Ascending aorta (tissue), 2 donors: ENCODE measurements around the gene B4GALNT4. TPM values are rescaled to one million over a fixed set of nuclear protein-coding genes. Genes with fewer than 3 reads are reported as not detected.
"Not testable (repeated sequence)": the region's sequence is repeated elsewhere in the genome, so short reads cannot be mapped to it uniquely, and the experiment has no call there.

ENCODE experiments used
- DNase-seq, 2 donors: peaks; one replicate each; pipeline ENCODE4 v3.0.0-alpha.2; 2019; ENCODE audit warnings: low spot score in 2 of 2
- H3K27ac ChIP-seq, 2 donors: fragments of 200-600 bp; sonication (generic); one replicate each; pipeline ENCODE4 v1.5.1; 2016 to 2017; ENCODE audit warnings: mild to moderate bottlenecking in 1 of 2
- H3K27me3 ChIP-seq: fragments of 200-600 bp; sonication (generic); one replicate; pipeline ENCODE4 v1.5.1; 2017
- H3K36me3 ChIP-seq, 2 donors: fragments of 200-600 bp; sonication (generic); one replicate each; pipeline ENCODE4 v1.5.1; 2016
- H3K4me1 ChIP-seq, 2 donors: fragments of 200-600 bp; sonication (generic); one replicate each; pipeline ENCODE4 v1.5.1; 2016 to 2017; ENCODE audit warnings: mild to moderate bottlenecking in 1 of 2
- H3K4me3 ChIP-seq, 2 donors: fragments of 200-600 bp; sonication (generic); one replicate each; pipeline ENCODE4 v1.5.1; 2016 to 2017; ENCODE audit warnings: mild to moderate bottlenecking in 1 of 2
- H3K9me3 ChIP-seq, 2 donors: fragments of 200-600 bp; sonication (generic); one replicate each; pipeline ENCODE4 v1.5.1; 2016
- intact Hi-C: fragments of 100-400 bp; cut with DNase I; formaldehyde crosslinking; loops from one replicate; pipeline ENCODE4 v1.15.1; 2023
- total RNA-seq: library from RNA; depleted of rRNA; stranded (reverse); fragments of >200 nt; gene quantifications from one replicate; pipeline ENCODE4 v1.1.0, GENCODE V29; 2016
- TF ChIP-seq, protein P1 (sequence below), 3 experiments: fragments of 200-600 bp in 2 of 3; fragments of 450-650 bp in 1 of 3; sonication (generic) in 2 of 3; IDR thresholded peaks; one replicate each; pipeline ENCODE4 v1.5.1; 2016 to 2019; ENCODE audit warnings: antibody characterized with exemption in 3 of 3, mild to moderate bottlenecking in 1 of 3, moderate library complexity in 1 of 3

The B4GALNT4 gene
- total RNA-seq, 1 donor from 2014 or later: not detected

DNA sequence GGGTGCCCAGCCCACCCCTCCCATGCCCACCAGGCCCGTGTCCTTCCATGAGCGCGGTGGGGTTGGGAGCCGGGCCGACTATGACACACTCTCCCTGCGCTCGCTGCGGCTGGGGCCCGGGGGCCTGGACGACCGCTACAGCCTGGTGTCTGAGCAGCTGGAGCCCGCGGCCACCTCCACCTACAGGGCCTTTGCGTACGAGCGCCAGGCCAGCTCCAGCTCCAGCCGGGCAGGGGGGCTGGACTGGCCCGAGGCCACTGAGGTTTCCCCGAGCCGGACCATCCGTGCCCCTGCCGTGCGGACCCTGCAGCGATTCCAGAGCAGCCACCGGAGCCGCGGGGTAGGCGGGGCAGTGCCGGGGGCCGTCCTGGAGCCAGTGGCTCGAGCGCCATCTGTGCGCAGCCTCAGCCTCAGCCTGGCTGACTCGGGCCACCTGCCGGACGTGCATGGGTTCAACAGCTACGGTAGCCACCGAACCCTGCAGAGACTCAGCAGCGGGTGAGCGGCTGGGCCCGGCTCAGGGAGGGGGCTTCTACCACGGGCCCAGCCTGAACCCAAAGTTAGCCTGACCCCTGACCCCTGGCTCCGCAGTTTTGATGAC, 27.7 kb downstream of the B4GALNT4 start:
- intact Hi-C loops: no loop called here
- Histone ChIP-seq H3K4me1 (peaks cover 4 to 8% of the 10 kb centered on the region in 2 donors), H3K27me3 (peaks cover 19% of the 10 kb centered on the region), H3K36me3 (no peaks in the 10 kb centered on the region), H3K27ac (no peak overlapping the region), H3K9me3 (no peaks in the 10 kb centered on the region), H3K4me3 (peak overlapping the region; percentile 56 to 67)
- TF ChIP-seq, protein P1, sequence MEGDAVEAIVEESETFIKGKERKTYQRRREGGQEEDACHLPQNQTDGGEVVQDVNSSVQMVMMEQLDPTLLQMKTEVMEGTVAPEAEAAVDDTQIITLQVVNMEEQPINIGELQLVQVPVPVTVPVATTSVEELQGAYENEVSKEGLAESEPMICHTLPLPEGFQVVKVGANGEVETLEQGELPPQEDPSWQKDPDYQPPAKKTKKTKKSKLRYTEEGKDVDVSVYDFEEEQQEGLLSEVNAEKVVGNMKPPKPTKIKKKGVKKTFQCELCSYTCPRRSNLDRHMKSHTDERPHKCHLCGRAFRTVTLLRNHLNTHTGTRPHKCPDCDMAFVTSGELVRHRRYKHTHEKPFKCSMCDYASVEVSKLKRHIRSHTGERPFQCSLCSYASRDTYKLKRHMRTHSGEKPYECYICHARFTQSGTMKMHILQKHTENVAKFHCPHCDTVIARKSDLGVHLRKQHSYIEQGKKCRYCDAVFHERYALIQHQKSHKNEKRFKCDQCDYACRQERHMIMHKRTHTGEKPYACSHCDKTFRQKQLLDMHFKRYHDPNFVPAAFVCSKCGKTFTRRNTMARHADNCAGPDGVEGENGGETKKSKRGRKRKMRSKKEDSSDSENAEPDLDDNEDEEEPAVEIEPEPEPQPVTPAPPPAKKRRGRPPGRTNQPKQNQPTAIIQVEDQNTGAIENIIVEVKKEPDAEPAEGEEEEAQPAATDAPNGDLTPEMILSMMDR (IDR thresholded peaks at IDR 0.05): peak; percentile 49 to 73 (median 62)
- DNase-seq: peak in 1 of 2 donors; percentile 77

- no peaks in the 10 kb centered on the region for H3K9me3 ChIP-seq
- H3K36me3 ChIP-seq: no peaks in the 10 kb centered on the region
- TF ChIP-seq, protein P1 (IDR thresholded peaks at IDR 0.05): no peak
- no peak for DNase-seq
- no peak overlapping the region for H3K27ac ChIP-seq
- H3K4me1 ChIP-seq: peaks cover 4 to 8% of the 10 kb centered on the region in 2 donors
- H3K4me3 ChIP-seq: no peak overlapping the region
- peaks cover 14% of the 10 kb centered on the region for H3K27me3 ChIP-seq
- intact Hi-C loops: no loop called here
These were observed 29.5 kb downstream of the B4GALNT4 start for GRCh38 chr11:398826-399225.

DNA sequence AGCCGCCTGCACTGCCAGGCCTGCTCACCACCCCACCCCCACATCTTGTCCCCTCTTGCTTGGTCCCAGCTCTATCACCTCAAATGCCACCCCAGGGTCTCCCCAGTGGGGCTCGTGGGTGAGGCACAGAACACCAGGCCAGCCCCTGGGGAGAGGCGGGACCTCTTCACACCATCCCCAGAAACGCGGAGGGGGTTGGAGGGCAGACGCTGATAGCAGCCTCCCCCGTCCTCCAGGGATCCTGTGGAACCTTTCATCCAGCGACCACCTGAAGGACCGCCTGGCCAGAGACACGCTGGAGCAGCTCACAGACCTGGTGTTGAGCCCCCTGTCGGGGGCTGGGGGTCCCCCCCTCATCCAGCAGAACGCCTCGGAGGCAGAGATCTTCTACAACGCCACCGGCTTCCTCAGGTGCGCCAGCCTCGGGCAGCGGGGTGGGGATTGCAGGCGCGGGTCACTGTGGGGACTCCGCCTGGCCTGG, 30.5 kb downstream of the B4GALNT4 start:
- intact Hi-C loops: no loop called here
- H3K36me3 ChIP-seq: no peaks in the 10 kb centered on the region

GRCh38 chr11:400241-400689, 31.0 kb downstream of the B4GALNT4 start:
- Histone ChIP-seq H3K4me3 (no peak overlapping the region), H3K36me3 (no peaks in the 10 kb centered on the region), H3K9me3 (no peaks in the 10 kb centered on the region), H3K4me1 (peaks cover 4 to 8% of the 10 kb centered on the region in 2 donors), H3K27me3 (peaks cover 14% of the 10 kb centered on the region), H3K27ac (no peak overlapping the region)
- DNase-seq: no peak
- intact Hi-C loops: no loop called here
- TF ChIP-seq, protein P1 (IDR thresholded peaks at IDR 0.05): no peak

More for the DNA sequence above, 30.5 kb downstream of the B4GALNT4 start:
- H3K4me1 ChIP-seq: peaks cover 4 to 8% of the 10 kb centered on the region in 2 donors
- H3K27me3 ChIP-seq: peaks cover 14% of the 10 kb centered on the region
- TF ChIP-seq, protein P1 (IDR thresholded peaks at IDR 0.05): no peak
- DNase-seq: no peak
- no peaks in the 10 kb centered on the region for H3K9me3 ChIP-seq
- no peak overlapping the region for H3K4me3 ChIP-seq
- no peak overlapping the region for H3K27ac ChIP-seq

DNA sequence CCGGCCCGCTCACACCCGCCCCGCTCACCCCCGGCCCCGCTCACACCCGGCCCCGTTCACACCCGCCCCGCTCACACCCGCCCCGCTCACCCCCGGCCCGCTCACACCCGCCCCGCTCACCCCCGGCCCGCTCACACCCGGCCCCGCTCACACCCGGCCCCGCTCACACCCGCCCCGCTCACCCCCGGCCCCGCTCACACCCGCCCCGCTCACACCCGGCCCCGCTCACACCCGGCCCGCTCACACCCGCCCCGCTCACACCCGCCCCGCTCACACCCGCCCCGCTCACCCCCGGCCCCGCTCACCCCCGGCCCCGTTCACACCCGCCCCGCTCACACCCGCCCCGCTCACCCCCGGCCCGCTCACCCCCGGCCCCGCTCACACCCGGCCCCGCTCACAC, 31.9 kb downstream of the B4GALNT4 start:
- H3K36me3 ChIP-seq, intact Hi-C loops, DNase-seq, H3K9me3 ChIP-seq, H3K4me3 ChIP-seq, H3K27ac ChIP-seq: not testable (repeated sequence)
- Histone ChIP-seq H3K27me3 (peaks cover 14% of the 10 kb centered on the region), H3K4me1 (peaks cover 5 to 11% of the 10 kb centered on the region in 2 donors)

DNA sequence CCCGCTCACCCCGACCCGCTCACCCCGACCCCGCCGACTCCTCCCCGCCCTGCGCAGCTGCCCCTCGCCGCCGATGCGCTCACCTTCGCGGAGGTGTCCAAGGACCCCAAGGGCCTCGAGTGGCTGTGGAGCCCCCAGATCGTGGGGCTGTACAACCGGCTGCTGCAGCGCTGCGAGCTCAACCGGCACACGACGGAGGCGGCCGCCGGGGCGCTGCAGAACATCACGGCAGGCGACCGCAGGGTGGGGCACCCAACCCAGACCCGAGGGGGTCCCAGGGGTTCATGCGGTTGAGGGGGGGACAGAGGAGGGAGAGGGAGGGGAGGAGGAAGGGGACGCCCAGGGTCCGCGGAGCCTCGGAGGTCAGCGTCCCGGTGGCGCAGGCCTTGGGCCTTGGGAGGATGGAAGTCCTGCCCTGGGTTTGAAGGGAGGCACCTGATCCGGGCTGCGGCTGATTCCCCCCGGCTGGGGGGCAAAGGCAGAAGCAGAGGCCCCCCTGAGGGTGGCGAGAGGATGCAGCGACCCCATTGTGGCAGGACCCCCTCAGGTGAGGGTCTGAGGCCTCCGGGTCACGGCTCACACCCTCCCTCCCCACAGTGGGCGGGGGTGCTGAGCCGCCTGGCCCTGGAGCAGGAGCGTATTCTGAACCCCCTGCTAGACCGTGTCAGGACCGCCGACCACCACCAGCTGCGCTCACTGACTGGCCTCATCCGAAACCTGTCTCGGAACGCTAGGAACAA, 33.9 kb downstream of the B4GALNT4 start:
- Histone ChIP-seq H3K4me1 (peaks cover 6 to 8% of the 10 kb centered on the region in 2 donors), H3K36me3 (no peaks in the 10 kb centered on the region), H3K27ac (no peak overlapping the region), H3K4me3 (no peak overlapping the region), H3K9me3 (no peaks in the 10 kb centered on the region), H3K27me3 (peaks cover 14% of the 10 kb centered on the region)
- intact Hi-C loops: no loop called here
- no peak for DNase-seq
- TF ChIP-seq, protein P1 (IDR thresholded peaks at IDR 0.05): no peak
